NCI-H1105 treated with DMSO at 0.1 percent for 48 hours (cell line): ENCODE results near the gene PLK1.

Experiments used
- DNase-seq: peaks from one replicate; lab custom pipeline; 2025; lab: John Stamatoyannopoulos, UW

PLK1 gene

GRCh38 chr16:23679986-23680336 is 1.3 kb downstream of the PLK1 start:
- DNase-seq = no peak

- DNase-seq = no peak
Measured at GRCh38 chr16:23682181-23682580, 3.5 kb downstream of the PLK1 start.

- no peak for DNase-seq
Measured at GRCh38 chr16:23683487-23683886, 4.8 kb downstream of the PLK1 start.

GRCh38 chr16:23687034-23687808 is 8.5 kb downstream of the PLK1 start:
- DNase-seq = no peak

- no peak for DNase-seq
Measured at GRCh38 chr16:23689442-23690187, 10.9 kb downstream of the PLK1 start.

GRCh38 chr16:23690771-23691482 is 12.2 kb downstream of the PLK1 start:
- DNase-seq = no peak

GRCh38 chr16:23691483-23692189 is 12.9 kb downstream of the PLK1 start:
- DNase-seq = no peak

GRCh38 chr16:23692190-23692837 is 13.6 kb downstream of the PLK1 start:
- no peak for DNase-seq

- DNase-seq = no peak
Measured at GRCh38 chr16:23694265-23694643, 15.6 kb downstream of the PLK1 start.

- no peak for DNase-seq
Measured at GRCh38 chr16:23694644-23695373, 16.1 kb downstream of the PLK1 start.

GRCh38 chr16:23695756-23696155 is 17.1 kb downstream of the PLK1 start:
- DNase-seq = no peak

- no peak for DNase-seq
Measured at GRCh38 chr16:23699100-23699499, 20.4 kb downstream of the PLK1 start.

- DNase-seq = no peak
Measured at GRCh38 chr16:23700093-23700492, 21.4 kb downstream of the PLK1 start.

- peak; percentile 2 for DNase-seq
Measured at GRCh38 chr16:23700509-23700908, 21.8 kb downstream of the PLK1 start.

GRCh38 chr16:23701045-23701444 is 22.4 kb downstream of the PLK1 start:
- DNase-seq = no peak

- DNase-seq = no peak
Measured at GRCh38 chr16:23702951-23703350, 24.3 kb downstream of the PLK1 start.

- DNase-seq = no peak
Measured at GRCh38 chr16:23704772-23705516, 26.3 kb downstream of the PLK1 start.

GRCh38 chr16:23705517-23705902 is 26.8 kb downstream of the PLK1 start:
- no peak for DNase-seq

- no peak for DNase-seq
Measured at GRCh38 chr16:23706439-23706838, 27.8 kb downstream of the PLK1 start.

GRCh38 chr16:23709536-23709935 is 30.8 kb downstream of the PLK1 start:
- peak; percentile 49 for DNase-seq
